Naive thymus-derived CD4-positive, alpha-beta T cell (primary cell): ENCODE measurements around the gene YES1. TPM values are rescaled to one million over a fixed set of nuclear protein-coding genes. Genes with fewer than 3 reads are reported as not detected.
"Not testable (repeated sequence)": the region's sequence is repeated elsewhere in the genome, so short reads cannot be mapped to it uniquely, and the experiment has no call there.

ENCODE experiments used
- ATAC-seq: fragments of 150-1000 bp; cut with Tn5 transposase; 2 replicates; pipeline ENCODE4 v1.10.0; 2021; ENCODE audit warnings: mild to moderate bottlenecking, moderate library complexity
- CTCF ChIA-PET: fragments of 350-600 bp; sonication (Branson Sonifier 250); formaldehyde crosslinking; loops from one replicate; lab custom pipeline; 2021; ENCODE audit warnings: antibody characterized with exemption; lab: Charles Lee
- POLR2A ChIA-PET: fragments of 350-600 bp; sonication (Branson Sonifier 250); formaldehyde crosslinking; loops from one replicate; lab custom pipeline; 2021; ENCODE audit warnings: antibody characterized with exemption, inconsistent platforms; lab: Charles Lee
- DNase-seq, 9 donors: peaks; one replicate each; pipeline versions ENCODE4 v3.0.0 to v3.0.0-alpha.2; 2020 to 2022; ENCODE audit warnings: mixed read lengths in 1 of 9
- H3K27ac ChIP-seq: one replicate; pipeline ENCODE4 v1.7.0; 2013; ENCODE audit warnings: mild to moderate bottlenecking, low read depth, low read length, moderate library complexity
- H3K27me3 ChIP-seq, 2 donors: one replicate each; pipeline ENCODE4 v1.7.0; 2013; ENCODE audit warnings: low read length in 2 of 2, mild to moderate bottlenecking in 2 of 2, moderate library complexity in 2 of 2; ENCODE audit not compliant: control insufficient read depth in 2 of 2, insufficient read depth in 2 of 2
- H3K36me3 ChIP-seq, 3 experiments: 1 replicate in 2 of 3; 2 replicates in 1 of 3; pipeline ENCODE4 v1.7.0; 2013; ENCODE audit warnings: low read length in 3 of 3, mild to moderate bottlenecking in 3 of 3, moderate library complexity in 1 of 3; ENCODE audit not compliant: insufficient read depth in 3 of 3, control insufficient read depth in 2 of 3
- H3K4me1 ChIP-seq, 2 donors: one replicate each; pipeline ENCODE4 v1.7.0; 2013; ENCODE audit warnings: low read length in 2 of 2, mild to moderate bottlenecking in 2 of 2, moderate library complexity in 1 of 2; ENCODE audit not compliant: control insufficient read depth in 2 of 2, insufficient read depth in 2 of 2
- H3K4me3 ChIP-seq: 2 replicates; pipeline ENCODE4 v1.7.0; 2013; ENCODE audit warnings: mild to moderate bottlenecking, low read length
- H3K9me3 ChIP-seq, 3 experiments: 1 replicate in 2 of 3; 2 replicates in 1 of 3; pipeline ENCODE4 v1.7.0; 2013; ENCODE audit warnings: low read length in 3 of 3; ENCODE audit not compliant: control insufficient read depth in 2 of 3
- H3K27ac Mint-ChIP-seq, 9 donors: one replicate each; pipeline ENCODE4 v1.8.0; 2020 to 2022; ENCODE audit warnings: mixed read lengths in 9 of 9, mild to moderate bottlenecking in 8 of 9, moderate library complexity in 5 of 9, inconsistent platforms in 2 of 9
- H3K27me3 Mint-ChIP-seq, 5 donors: one replicate each; pipeline ENCODE4 v1.8.0; 2021 to 2022; ENCODE audit warnings: mixed read lengths in 5 of 5, mild to moderate bottlenecking in 1 of 5
- H3K36me3 Mint-ChIP-seq, 5 donors: one replicate each; pipeline ENCODE4 v1.8.0; 2020 to 2022; ENCODE audit warnings: mixed read lengths in 5 of 5, mild to moderate bottlenecking in 3 of 5, inconsistent platforms in 1 of 5
- H3K4me1 Mint-ChIP-seq, 7 donors: one replicate each; pipeline ENCODE4 v1.8.0; 2020 to 2022; ENCODE audit warnings: mixed read lengths in 7 of 7, mild to moderate bottlenecking in 3 of 7, inconsistent platforms in 1 of 7
- H3K4me3 Mint-ChIP-seq, 10 donors: one replicate each; pipeline ENCODE4 v1.8.0; 2020 to 2022; ENCODE audit warnings: mild to moderate bottlenecking in 10 of 10, mixed read lengths in 10 of 10, moderate library complexity in 6 of 10, inconsistent platforms in 2 of 10
- H3K9me3 Mint-ChIP-seq, 11 donors: one replicate each; pipeline ENCODE4 v1.8.0; 2020 to 2022; ENCODE audit warnings: mixed read lengths in 11 of 11, mild to moderate bottlenecking in 4 of 11, inconsistent platforms in 1 of 11, moderate library complexity in 1 of 11
- intact Hi-C, 2 donors: fragments of 100-400 bp; cut with micrococcal nuclease; formaldehyde crosslinking; loops; one replicate each; pipeline ENCODE4 v1.15.1; 2023
- polyA plus RNA-seq, 2 donors: library from polyadenylated mRNA; unstranded; fragments of 300-500 nt; fragmentation: Illumina TruSeq; gene quantifications; one replicate each; pipeline ENCODE4 v1.2.3, GENCODE V29; 2021
- total RNA-seq, 6 experiments: library from RNA in 5 of 6; stranded (reverse) in 5 of 6; gene quantifications; 1 replicate in 5 of 6; 2 replicates in 1 of 6; pipeline ENCODE4 v1.2.3 and lab custom pipeline; 2021 to 2026

Gene YES1
- total and polyA plus RNA-seq, 7 experiments from 2014 or later, result 0.66 to 15.8 (median 14.7) TPM

DNA sequence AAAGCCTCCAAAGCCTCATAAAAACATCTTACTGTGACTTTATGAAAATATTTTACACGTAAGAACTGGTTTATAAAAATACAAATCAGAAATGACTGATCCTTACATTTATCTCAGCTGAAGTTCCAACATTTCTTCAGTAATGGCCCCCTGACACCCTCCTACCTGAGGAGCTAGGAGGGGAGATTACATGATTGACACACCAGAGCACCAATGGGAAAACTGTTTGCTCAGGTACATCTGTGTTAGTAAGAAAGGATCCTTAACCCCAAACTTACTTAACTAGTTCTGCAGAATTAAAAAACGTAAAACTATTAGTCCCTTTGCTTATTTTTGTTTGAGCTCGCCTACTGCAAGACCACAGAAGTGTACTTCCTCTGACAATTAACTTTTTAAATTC, 126.6 kb downstream of the YES1 start:
- intact Hi-C loops, result no loop called here
- POLR2A ChIA-PET, result no interaction called here
- H3K36me3 ChIP-seq, result peaks cover 0 to 22% (median 0%) of the 10 kb centered on the region in 3 experiments
- CTCF ChIA-PET, result interaction anchor here (0.6 kb wide), 1 partner anchor 92 kb away, joined by 4 read pairs; no protein-coding TSS in a partner anchor
- Mint-ChIP-seq H3K9me3 (no peaks in the 10 kb centered on the region), H3K36me3 (peaks cover 10 to 38% (median 18%) of the 10 kb centered on the region in 5 donors), H3K4me1 (peaks cover 10 to 27% (median 16%) of the 10 kb centered on the region in 7 donors), H3K4me3 (no peak overlapping the region), H3K27me3 (no peaks in the 10 kb centered on the region), H3K27ac (no peak overlapping the region)
- H3K9me3 ChIP-seq, result no peaks in the 10 kb centered on the region
- H3K4me3 ChIP-seq, result no peak overlapping the region
- H3K27ac ChIP-seq, result no peak overlapping the region
- peaks cover 10 to 11% of the 10 kb centered on the region in 2 donors for H3K4me1 ChIP-seq
- H3K27me3 ChIP-seq, result no peaks in the 10 kb centered on the region
- ATAC-seq (no peak), DNase-seq (no peak)

DNA sequence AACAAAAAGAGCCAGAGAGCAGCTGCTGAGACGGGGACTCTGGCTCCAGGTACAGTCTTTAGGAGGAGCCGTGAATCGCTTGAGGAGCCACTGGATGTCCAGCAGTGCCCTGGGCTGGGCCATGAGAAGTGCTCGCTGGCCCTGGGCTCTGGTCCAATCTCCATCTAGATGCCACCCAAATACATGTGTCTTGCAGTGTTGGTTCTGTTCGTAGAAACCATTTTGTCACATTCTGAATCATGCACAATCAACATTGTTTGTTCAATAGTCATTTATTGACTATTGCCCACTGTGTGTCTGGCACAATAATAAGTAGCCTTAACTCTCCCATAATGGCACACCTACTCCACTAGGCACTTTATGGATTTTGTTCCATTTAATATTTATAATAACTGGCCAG, 128.5 kb downstream of the YES1 start:
- peaks cover 0 to 1% (median 0%) of the 10 kb centered on the region in 11 donors for H3K9me3 Mint-ChIP-seq
- intact Hi-C loops, result loop anchor here in 1 of 2 donors (2.0 kb wide), 1 partner anchor 25 kb away; no protein-coding TSS in a partner anchor
- no peaks in the 10 kb centered on the region for H3K9me3 ChIP-seq
- H3K4me3 ChIP-seq, result no peak overlapping the region
- H3K36me3 Mint-ChIP-seq, result peaks cover 10 to 45% (median 24%) of the 10 kb centered on the region in 5 donors
- peaks cover 10 to 11% of the 10 kb centered on the region in 2 donors for H3K4me1 ChIP-seq
- H3K27me3 Mint-ChIP-seq, result no peaks in the 10 kb centered on the region
- CTCF ChIA-PET, result no interaction called here
- POLR2A ChIA-PET, result no interaction called here
- H3K27me3 ChIP-seq, result no peaks in the 10 kb centered on the region
- H3K27ac Mint-ChIP-seq, result peak overlapping the region in 1 of 9 donors; percentile 55
- H3K4me1 Mint-ChIP-seq, result peaks cover 10 to 29% (median 16%) of the 10 kb centered on the region in 7 donors
- H3K4me3 Mint-ChIP-seq, result no peak overlapping the region
- H3K27ac ChIP-seq, result no peak overlapping the region
- peaks cover 0 to 33% (median 0%) of the 10 kb centered on the region in 3 experiments for H3K36me3 ChIP-seq
- ATAC-seq (no peak), DNase-seq (no peak)

DNA sequence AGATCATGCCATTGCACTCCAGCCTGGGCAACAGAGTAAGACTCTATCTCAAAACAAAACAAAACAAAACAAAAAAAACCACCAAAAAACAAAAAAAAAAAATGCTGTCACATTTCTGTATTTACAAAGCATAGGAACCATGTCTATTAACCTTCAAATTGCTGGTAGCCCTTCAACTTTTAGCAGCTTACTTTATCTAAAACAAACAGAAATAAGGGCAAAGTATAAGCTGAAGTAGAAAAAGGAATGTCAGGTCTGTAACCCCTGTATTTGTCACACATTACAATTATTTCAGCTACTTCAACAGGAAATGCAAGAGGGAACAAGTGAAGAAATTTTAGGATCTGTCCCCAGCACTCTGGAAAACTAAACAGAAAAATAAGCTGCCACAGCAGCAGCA, 129.2 kb downstream of the YES1 start:
- H3K27ac Mint-ChIP-seq, result peak overlapping the region in 1 of 9 donors; percentile 90
- H3K27me3 Mint-ChIP-seq, result no peaks in the 10 kb centered on the region
- peaks cover 10 to 47% (median 24%) of the 10 kb centered on the region in 5 donors for H3K36me3 Mint-ChIP-seq
- ChIA-PET POLR2A (no interaction called here), CTCF (no interaction called here)
- no peak overlapping the region for H3K4me3 Mint-ChIP-seq
- intact Hi-C loops, result loop anchor here (1.0 to 2.0 kb wide), 3 partner anchors 24 to 128 kb away; no protein-coding TSS in a partner anchor
- peaks cover 10 to 30% (median 16%) of the 10 kb centered on the region in 7 donors for H3K4me1 Mint-ChIP-seq
- no peaks in the 10 kb centered on the region for H3K9me3 ChIP-seq
- H3K27me3 ChIP-seq, result no peaks in the 10 kb centered on the region
- peaks cover 0 to 1% (median 0%) of the 10 kb centered on the region in 11 donors for H3K9me3 Mint-ChIP-seq
- ATAC-seq (no peak), DNase-seq (no peak)
- H3K27ac ChIP-seq, result no peak overlapping the region
- H3K4me3 ChIP-seq, result no peak overlapping the region
- peaks cover 10 to 11% of the 10 kb centered on the region in 2 donors for H3K4me1 ChIP-seq
- peaks cover 0 to 40% (median 0%) of the 10 kb centered on the region in 3 experiments for H3K36me3 ChIP-seq

DNA sequence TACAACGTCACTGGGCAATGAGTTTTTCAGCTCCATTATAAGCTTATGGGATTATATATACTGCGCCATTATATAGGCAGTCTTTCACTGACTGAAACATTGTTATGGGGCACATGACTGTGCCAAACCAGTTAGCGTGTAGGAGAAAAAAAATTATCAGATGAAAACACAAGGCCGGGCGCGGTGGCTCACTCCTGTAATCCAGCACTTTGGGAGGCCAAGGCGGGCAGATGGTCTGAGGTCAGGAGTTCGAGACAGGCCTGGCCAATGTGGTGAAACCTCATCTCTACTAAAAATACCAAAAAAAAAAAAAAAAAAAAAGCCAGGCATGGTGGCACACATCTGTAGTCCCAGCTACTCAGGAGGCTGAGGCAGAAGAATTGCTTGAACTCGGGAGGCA, 129.6 kb downstream of the YES1 start:
- intact Hi-C loops, result loop anchor here (1.0 to 2.0 kb wide), 3 partner anchors 24 to 129 kb away; no protein-coding TSS in a partner anchor
- Mint-ChIP-seq H3K36me3 (peaks cover 9 to 47% (median 24%) of the 10 kb centered on the region in 5 donors), H3K4me3 (peak overlapping the region in 7 of 10 donors; percentile 27 to 57 (median 49)), H3K4me1 (peaks cover 10 to 31% (median 16%) of the 10 kb centered on the region in 7 donors), H3K27ac (peak overlapping the region in 5 of 9 donors; percentile 77 to 90 (median 88))
- H3K27ac ChIP-seq, H3K9me3 Mint-ChIP-seq, H3K9me3 ChIP-seq, H3K27me3 Mint-ChIP-seq, H3K4me3 ChIP-seq, POLR2A ChIA-PET, H3K27me3 ChIP-seq, DNase-seq, CTCF ChIA-PET, ATAC-seq: not testable (repeated sequence)
- peaks cover 0 to 44% (median 0%) of the 10 kb centered on the region in 3 experiments for H3K36me3 ChIP-seq
- H3K4me1 ChIP-seq, result peaks cover 10 to 11% of the 10 kb centered on the region in 2 donors

DNA sequence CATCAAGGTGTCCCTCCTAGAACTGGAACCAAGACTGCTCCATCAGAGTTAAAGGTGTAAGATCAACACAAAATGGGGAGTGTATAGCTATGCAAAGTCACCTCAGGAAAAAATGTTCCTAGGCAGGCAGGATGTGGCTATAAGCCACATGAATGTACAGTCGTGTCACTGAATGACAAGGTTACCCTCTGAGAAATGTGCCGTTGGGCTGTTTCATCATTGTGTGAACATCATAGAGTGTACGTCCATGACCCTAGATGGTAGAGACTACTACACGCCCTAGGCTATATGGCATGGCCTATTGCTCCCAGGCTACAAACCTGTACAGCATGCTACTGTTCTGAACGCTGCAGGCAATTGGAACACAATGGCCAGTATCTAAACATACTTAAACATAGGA, 130.1 kb downstream of the YES1 start:
- no peaks in the 10 kb centered on the region for H3K9me3 ChIP-seq
- peaks cover 0 to 48% (median 0%) of the 10 kb centered on the region in 3 experiments for H3K36me3 ChIP-seq
- Mint-ChIP-seq H3K27me3 (no peaks in the 10 kb centered on the region), H3K9me3 (peaks cover 0 to 1% (median 0%) of the 10 kb centered on the region in 11 donors), H3K4me1 (peaks cover 10 to 28% (median 16%) of the 10 kb centered on the region in 7 donors), H3K27ac (peak overlapping the region in 7 of 9 donors; percentile 17 to 90 (median 84)), H3K4me3 (peak overlapping the region in 9 of 10 donors; percentile 8 to 57 (median 43)), H3K36me3 (peaks cover 5 to 46% (median 24%) of the 10 kb centered on the region in 5 donors)
- ATAC-seq (peak; percentile 93), DNase-seq (peak in 8 of 9 donors; percentile 46 to 74 (median 60))
- peaks cover 10 to 11% of the 10 kb centered on the region in 2 donors for H3K4me1 ChIP-seq
- CTCF ChIA-PET, result no interaction called here
- POLR2A ChIA-PET, result no interaction called here
- H3K4me3 ChIP-seq, result no peak overlapping the region
- intact Hi-C loops, result loop anchor here (1.0 to 2.0 kb wide), 3 partner anchors 23 to 129 kb away; no protein-coding TSS in a partner anchor
- H3K27ac ChIP-seq, result no peak overlapping the region
- no peaks in the 10 kb centered on the region for H3K27me3 ChIP-seq

DNA sequence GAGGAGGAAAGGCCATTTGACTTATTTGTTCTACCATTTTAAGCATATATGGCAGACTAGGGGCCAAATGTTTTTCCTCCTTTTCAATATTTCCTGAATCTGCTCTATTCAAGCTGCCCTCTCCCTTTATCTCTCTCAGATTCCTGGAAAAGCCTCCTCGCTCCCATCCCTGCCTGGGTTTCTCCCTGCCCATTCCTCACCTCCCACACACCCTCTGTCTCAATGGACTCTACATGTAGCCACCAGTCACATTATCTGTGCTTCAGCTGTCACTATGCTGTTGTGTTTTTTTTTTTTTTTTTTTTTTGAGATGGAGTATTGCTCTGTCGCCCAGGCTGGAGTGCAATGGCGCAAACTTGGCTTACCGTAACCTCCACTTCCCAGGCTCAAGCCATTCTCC, 131.7 kb downstream of the YES1 start:
- POLR2A ChIA-PET, result no interaction called here
- Mint-ChIP-seq H3K4me1 (peaks cover 10 to 31% (median 16%) of the 10 kb centered on the region in 7 donors), H3K9me3 (peaks cover 0 to 1% (median 0%) of the 10 kb centered on the region in 11 donors), H3K27me3 (no peaks in the 10 kb centered on the region), H3K36me3 (peaks cover 11 to 51% (median 30%) of the 10 kb centered on the region in 5 donors), H3K27ac (peak overlapping the region in 6 of 9 donors; percentile 25 to 70 (median 58)), H3K4me3 (no peak overlapping the region)
- H3K9me3 ChIP-seq, result no peaks in the 10 kb centered on the region
- H3K4me1 ChIP-seq, result peaks cover 10 to 11% of the 10 kb centered on the region in 2 donors
- no peak for DNase-seq
- no peaks in the 10 kb centered on the region for H3K27me3 ChIP-seq
- no peak for ATAC-seq
- CTCF ChIA-PET, result no interaction called here
- H3K27ac ChIP-seq, result no peak overlapping the region
- peaks cover 0 to 54% (median 0%) of the 10 kb centered on the region in 3 experiments for H3K36me3 ChIP-seq
- no peak overlapping the region for H3K4me3 ChIP-seq
- intact Hi-C loops, result no loop called here
